Nephron (organoid): ENCODE measurements around the gene TGIF2.

ENCODE experiments used
- H3K27ac Mint-ChIP-seq, 3 experiments: 2 replicates each; pipeline ENCODE4 v1.8.0; 2020; ENCODE audit warnings: mixed read lengths in 3 of 3, mild to moderate bottlenecking in 2 of 3, moderate library complexity in 1 of 3
- H3K27me3 Mint-ChIP-seq: 2 replicates; pipeline ENCODE4 v1.8.0; 2021; ENCODE audit warnings: low read depth, mild to moderate bottlenecking, moderate library complexity, mixed read lengths
- H3K36me3 Mint-ChIP-seq: 2 replicates; pipeline ENCODE4 v1.8.0; 2020; ENCODE audit warnings: low read depth, mixed read lengths
- H3K4me1 Mint-ChIP-seq: 2 replicates; pipeline ENCODE4 v1.8.0; 2020; ENCODE audit warnings: mixed read lengths
- H3K4me3 Mint-ChIP-seq, 3 experiments: 2 replicates each; pipeline ENCODE4 v1.8.0; 2020; ENCODE audit warnings: mild to moderate bottlenecking in 3 of 3, mixed read lengths in 3 of 3, moderate library complexity in 2 of 3
- H3K9me3 Mint-ChIP-seq: 2 replicates; pipeline ENCODE4 v1.8.0; 2020; ENCODE audit warnings: mixed read lengths
- TF ChIP-seq, protein P1 (sequence below), 3 experiments: fragments of 200-600 bp; sonication (generic); IDR thresholded peaks; one replicate each; pipeline ENCODE4 v1.5.0; 2021; ENCODE audit warnings: antibody characterized with exemption in 3 of 3; ENCODE audit not compliant: unreplicated experiment in 3 of 3

The TGIF2 gene

GRCh38 chr20:36574366-36575135 lies 1.2 kb downstream of the TGIF2 start:
- Mint-ChIP-seq H3K9me3 (no peaks in the 10 kb centered on the region), H3K27ac (peak overlapping the region; percentile 95 to 98 (median 98)), H3K4me3 (peak overlapping the region; percentile 89 to 93 (median 93)), H3K36me3 (peaks cover 15% of the 10 kb centered on the region), H3K27me3 (no peaks in the 10 kb centered on the region), H3K4me1 (peaks cover 44% of the 10 kb centered on the region)
- TF ChIP-seq, protein P1, sequence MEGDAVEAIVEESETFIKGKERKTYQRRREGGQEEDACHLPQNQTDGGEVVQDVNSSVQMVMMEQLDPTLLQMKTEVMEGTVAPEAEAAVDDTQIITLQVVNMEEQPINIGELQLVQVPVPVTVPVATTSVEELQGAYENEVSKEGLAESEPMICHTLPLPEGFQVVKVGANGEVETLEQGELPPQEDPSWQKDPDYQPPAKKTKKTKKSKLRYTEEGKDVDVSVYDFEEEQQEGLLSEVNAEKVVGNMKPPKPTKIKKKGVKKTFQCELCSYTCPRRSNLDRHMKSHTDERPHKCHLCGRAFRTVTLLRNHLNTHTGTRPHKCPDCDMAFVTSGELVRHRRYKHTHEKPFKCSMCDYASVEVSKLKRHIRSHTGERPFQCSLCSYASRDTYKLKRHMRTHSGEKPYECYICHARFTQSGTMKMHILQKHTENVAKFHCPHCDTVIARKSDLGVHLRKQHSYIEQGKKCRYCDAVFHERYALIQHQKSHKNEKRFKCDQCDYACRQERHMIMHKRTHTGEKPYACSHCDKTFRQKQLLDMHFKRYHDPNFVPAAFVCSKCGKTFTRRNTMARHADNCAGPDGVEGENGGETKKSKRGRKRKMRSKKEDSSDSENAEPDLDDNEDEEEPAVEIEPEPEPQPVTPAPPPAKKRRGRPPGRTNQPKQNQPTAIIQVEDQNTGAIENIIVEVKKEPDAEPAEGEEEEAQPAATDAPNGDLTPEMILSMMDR (IDR thresholded peaks at IDR 0.05; ENCODE audit: unreplicated experiment in 3 of 3): no peak

DNA sequence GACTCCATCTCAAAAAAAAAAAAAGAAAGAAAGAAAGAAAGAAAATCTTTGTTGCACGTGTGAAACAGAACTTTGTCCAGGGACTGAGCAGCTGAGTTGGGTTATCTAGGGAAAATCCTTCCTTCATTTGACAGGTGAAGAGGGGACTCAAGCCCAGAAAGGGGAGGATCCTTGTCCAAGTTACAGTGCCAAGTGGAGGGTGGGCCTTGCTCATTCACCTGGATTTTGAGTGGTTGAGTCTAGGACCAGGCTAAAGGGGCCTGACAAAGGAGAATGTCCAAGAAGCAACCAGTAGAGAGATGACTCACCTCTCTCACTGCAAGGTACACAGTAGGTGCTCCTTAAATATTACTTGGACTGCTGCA lies 2.7 kb downstream of the TGIF2 start:
- Mint-ChIP-seq H3K4me3 (peak overlapping the region; percentile 89 to 93 (median 93)), H3K36me3 (peaks cover 25% of the 10 kb centered on the region), H3K27ac (peak overlapping the region; percentile 95 to 98 (median 98)), H3K4me1 (peaks cover 45% of the 10 kb centered on the region), H3K9me3 (no peaks in the 10 kb centered on the region), H3K27me3 (no peaks in the 10 kb centered on the region)
- TF ChIP-seq, protein P1 (IDR thresholded peaks at IDR 0.05; ENCODE audit: unreplicated experiment in 3 of 3): no peak

DNA sequence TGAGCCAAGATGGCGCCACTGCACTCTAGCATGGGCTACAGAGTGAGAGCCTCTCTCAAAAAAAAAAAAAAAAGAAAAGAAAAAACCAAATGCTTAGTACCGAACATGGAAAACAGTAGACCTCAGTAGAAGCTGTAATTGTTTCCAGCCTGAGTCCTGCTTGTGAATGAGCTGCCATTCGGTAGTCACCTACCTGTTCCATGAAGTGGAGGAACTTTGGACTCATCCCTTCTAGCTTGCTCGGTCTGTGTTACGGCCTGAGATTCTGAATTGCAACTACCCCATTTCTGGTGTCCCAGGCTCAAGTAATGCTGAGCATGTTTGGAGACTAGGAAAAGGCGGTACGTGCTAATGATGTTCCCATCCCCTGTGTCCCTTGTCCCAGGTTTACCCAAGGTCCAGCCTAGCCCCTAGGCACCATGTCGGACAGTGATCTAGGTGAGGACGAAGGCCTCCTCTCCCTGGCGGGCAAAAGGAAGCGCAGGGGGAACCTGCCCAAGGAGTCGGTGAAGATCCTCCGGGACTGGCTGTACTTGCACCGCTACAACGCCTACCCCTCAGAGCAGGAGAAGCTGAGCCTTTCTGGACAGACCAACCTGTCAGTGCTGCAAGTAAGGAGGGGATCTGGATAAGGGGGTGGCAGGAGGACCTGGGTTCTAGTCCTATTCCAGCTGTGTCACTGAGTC lies 5.1 kb downstream of the TGIF2 start:
- no peaks in the 10 kb centered on the region for H3K27me3 Mint-ChIP-seq
- H3K4me1 Mint-ChIP-seq: peaks cover 28% of the 10 kb centered on the region
- H3K27ac Mint-ChIP-seq: peak overlapping the region in 1 of 3 experiments; percentile 67
- peak overlapping the region in 1 of 3 experiments; percentile 26 for H3K4me3 Mint-ChIP-seq
- H3K36me3 Mint-ChIP-seq: peaks cover 36% of the 10 kb centered on the region
- TF ChIP-seq, protein P1 (IDR thresholded peaks at IDR 0.05; ENCODE audit: unreplicated experiment in 3 of 3): no peak
- no peaks in the 10 kb centered on the region for H3K9me3 Mint-ChIP-seq

DNA sequence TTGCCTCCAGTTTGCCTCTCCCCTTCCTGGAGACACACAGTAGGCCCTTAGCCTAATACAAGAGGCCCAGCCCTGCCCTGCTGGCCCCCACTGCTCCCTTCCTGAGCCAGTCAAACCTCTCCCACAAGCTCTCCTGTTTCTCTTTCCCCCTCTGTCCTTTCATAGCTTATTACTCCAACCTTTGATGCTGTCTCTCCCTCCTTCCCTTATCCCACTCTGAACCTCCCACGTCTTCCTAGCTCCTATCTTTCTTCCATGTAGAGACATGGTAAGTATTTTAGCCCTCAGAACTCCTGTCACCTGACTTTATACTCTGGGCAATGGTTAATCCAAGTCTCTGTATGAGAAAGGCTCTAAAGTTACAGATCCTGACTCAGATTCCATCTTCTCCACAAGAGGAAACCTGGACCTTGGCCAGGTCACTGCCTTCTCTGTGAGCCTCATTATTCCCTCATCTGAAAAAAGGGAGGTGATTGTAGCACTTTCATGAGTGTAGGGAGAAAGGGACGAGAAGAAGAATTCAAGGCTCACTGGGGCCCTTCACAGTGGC lies 6.7 kb downstream of the TGIF2 start:
- peaks cover 41% of the 10 kb centered on the region for H3K36me3 Mint-ChIP-seq
- TF ChIP-seq, protein P1 (IDR thresholded peaks at IDR 0.05; ENCODE audit: unreplicated experiment in 3 of 3): no peak
- H3K27me3 Mint-ChIP-seq: no peaks in the 10 kb centered on the region
- H3K27ac Mint-ChIP-seq: peak overlapping the region; percentile 89 to 96 (median 91)
- peaks cover 22% of the 10 kb centered on the region for H3K4me1 Mint-ChIP-seq
- H3K4me3 Mint-ChIP-seq: peak overlapping the region; percentile 8 to 42 (median 16)
- no peaks in the 10 kb centered on the region for H3K9me3 Mint-ChIP-seq

GRCh38 chr20:36582322-36582721 lies 8.9 kb downstream of the TGIF2 start:
- no peaks in the 10 kb centered on the region for H3K27me3 Mint-ChIP-seq
- H3K9me3 Mint-ChIP-seq: no peaks in the 10 kb centered on the region
- H3K4me3 Mint-ChIP-seq: no peak overlapping the region
- no peak overlapping the region for H3K27ac Mint-ChIP-seq
- H3K36me3 Mint-ChIP-seq: peaks cover 48% of the 10 kb centered on the region
- H3K4me1 Mint-ChIP-seq: peaks cover 12% of the 10 kb centered on the region
- TF ChIP-seq, protein P1 (IDR thresholded peaks at IDR 0.05; ENCODE audit: unreplicated experiment in 3 of 3): no peak
